ENCODE data around the gene HMX3.

GRCh38 chr10:123165445-123166072 is 29.8 kb downstream of the HMX3 start:
- TF ChIP-seq POLR2A (IDR thresholded peaks at IDR 0.05) (no peak), CTCF (IDR thresholded peaks at IDR 0.05) (no peak)
